Thymus (tissue), 11 donors: ENCODE data around the gene POLG. TPM values are rescaled to one million over a fixed set of nuclear protein-coding genes. Genes with fewer than 3 reads are reported as not detected.

Experiments used
- DNase-seq, 9 donors: peaks; one replicate each; pipeline ENCODE4 v3.0.0-alpha.2; 2013; ENCODE audit warnings: low spot score in 9 of 9, low read depth in 6 of 9, missing footprints in 1 of 9
- H3K27ac ChIP-seq, 2 donors: one replicate each; pipeline ENCODE4 v1.5.1; 2013; ENCODE audit warnings: control low read depth in 1 of 2, low read depth in 1 of 2, low read length in 1 of 2, mild to moderate bottlenecking in 1 of 2, moderate library complexity in 1 of 2
- H3K27me3 ChIP-seq, 2 donors: one replicate each; pipeline ENCODE4 v1.5.1; 2013; ENCODE audit warnings: low read length in 1 of 2; ENCODE audit not compliant: control insufficient read depth in 2 of 2, insufficient read depth in 1 of 2
- H3K36me3 ChIP-seq, 2 donors: one replicate each; pipeline ENCODE4 v1.5.1; 2013; ENCODE audit warnings: low read length in 1 of 2, mild to moderate bottlenecking in 1 of 2, moderate library complexity in 1 of 2; ENCODE audit not compliant: control insufficient read depth in 2 of 2, insufficient read depth in 2 of 2
- H3K4me1 ChIP-seq, 2 donors: one replicate each; pipeline ENCODE4 v1.5.1; 2013; ENCODE audit warnings: low read length in 2 of 2; ENCODE audit not compliant: control insufficient read depth in 2 of 2, insufficient read depth in 2 of 2
- H3K4me3 ChIP-seq, 2 donors: one replicate each; pipeline ENCODE4 v1.5.1; 2013; ENCODE audit warnings: low read length in 2 of 2, control low read depth in 1 of 2, mild to moderate bottlenecking in 1 of 2
- H3K9me3 ChIP-seq, 2 donors: one replicate each; pipeline ENCODE4 v1.5.1; 2013; ENCODE audit warnings: low read length in 1 of 2, mild to moderate bottlenecking in 1 of 2; ENCODE audit not compliant: control insufficient read depth in 2 of 2, insufficient read depth in 1 of 2
- WGBS: extraction: QIAGEN DNeasy Blood & Tissue Kit; methylation state at CpG from one replicate; pipeline ENCODE4 v1.1.7; 2013; 5-methylcytosine and 5-hydroxymethylcytosine counted together
- polyA plus RNA-seq: library from polyadenylated mRNA; stranded (reverse); fragments of 200-250 nt; gene quantifications from one replicate; pipeline ENCODE4 v1.2.3, GENCODE V29; 2013
- total RNA-seq: library from RNA; stranded (reverse); fragments of 120-200 nt; gene quantifications from one replicate; pipeline ENCODE4 v1.2.4, GENCODE V29; 2013
- donor health status: healthy.

Gene POLG
- total and polyA plus RNA-seq, 2 donors = 59.1 to 80.5 TPM

DNA sequence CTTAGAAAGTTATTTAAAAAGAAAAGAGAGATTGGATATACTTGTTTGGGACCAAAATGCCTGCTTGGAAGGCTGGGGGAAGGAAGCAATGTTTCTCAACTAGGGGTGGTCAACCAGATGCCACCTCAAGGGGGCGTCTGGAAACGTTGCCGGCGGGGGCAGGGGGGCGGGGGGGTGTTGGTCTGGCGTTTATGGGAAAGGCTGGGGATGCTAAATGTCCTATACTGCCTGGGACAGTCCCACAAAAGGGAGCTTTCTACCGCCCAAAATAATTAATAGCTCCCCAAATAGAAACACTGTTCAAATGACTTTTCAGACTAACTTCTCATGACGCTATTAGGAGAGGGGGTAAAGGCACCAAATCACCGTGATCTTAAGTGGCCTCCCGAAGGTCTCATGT, 2.2 kb downstream of the POLG start:
- Histone ChIP-seq H3K27ac (no peak overlapping the region), H3K4me1 (peaks cover 38 to 61% of the 10 kb centered on the region in 2 donors), H3K9me3 (no peaks in the 10 kb centered on the region), H3K4me3 (peak overlapping the region in 1 of 2 donors; percentile 6), H3K27me3 (no peaks in the 10 kb centered on the region), H3K36me3 (peaks cover 54 to 59% of the 10 kb centered on the region in 2 donors)
- WGBS = 35% methylated on average over 10 of the region's 10 CpGs
- DNase-seq = peak in 1 of 9 donors; percentile 37

DNA sequence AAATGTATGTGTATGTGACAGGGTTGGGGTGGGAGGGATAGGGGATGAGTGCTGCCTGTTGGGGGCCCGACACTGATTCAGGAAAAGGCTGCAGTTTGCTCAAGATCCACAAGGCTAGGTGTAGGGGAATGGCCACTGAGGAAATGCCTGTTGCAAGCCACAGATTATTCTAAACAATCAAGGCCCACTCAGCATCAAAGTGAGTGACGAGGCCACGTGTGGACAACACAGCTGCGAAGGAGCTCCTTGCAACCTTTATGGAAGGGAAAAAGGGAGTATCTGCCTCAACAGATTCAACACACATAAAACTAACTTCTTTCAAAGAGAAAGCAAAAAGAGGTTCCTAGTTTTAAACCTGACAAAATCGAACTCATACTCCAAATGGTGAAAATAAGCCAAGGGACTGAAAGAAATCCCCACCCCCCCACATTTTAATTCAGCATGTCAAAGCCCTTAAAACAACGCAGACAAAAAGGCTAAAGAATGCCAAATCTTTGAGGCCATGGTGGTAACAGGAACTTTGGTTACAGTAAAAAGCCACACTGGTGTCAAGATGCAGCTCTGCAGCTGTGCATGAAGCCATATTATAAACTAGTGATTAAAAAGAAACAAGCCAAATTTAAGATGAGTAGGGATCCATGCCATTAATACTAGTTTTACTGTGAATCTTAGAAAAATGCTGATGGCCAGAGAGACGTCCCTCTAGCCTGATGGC, 3.6 kb downstream of the POLG start:
- Histone ChIP-seq H3K27me3 (no peaks in the 10 kb centered on the region), H3K9me3 (no peaks in the 10 kb centered on the region), H3K4me3 (no peak overlapping the region), H3K36me3 (peaks cover 69 to 73% of the 10 kb centered on the region in 2 donors), H3K4me1 (peaks cover 38 to 50% of the 10 kb centered on the region in 2 donors), H3K27ac (no peak overlapping the region)
- DNase-seq = no peak
- 81% methylated on average over 7 of the region's 7 CpGs for WGBS

DNA sequence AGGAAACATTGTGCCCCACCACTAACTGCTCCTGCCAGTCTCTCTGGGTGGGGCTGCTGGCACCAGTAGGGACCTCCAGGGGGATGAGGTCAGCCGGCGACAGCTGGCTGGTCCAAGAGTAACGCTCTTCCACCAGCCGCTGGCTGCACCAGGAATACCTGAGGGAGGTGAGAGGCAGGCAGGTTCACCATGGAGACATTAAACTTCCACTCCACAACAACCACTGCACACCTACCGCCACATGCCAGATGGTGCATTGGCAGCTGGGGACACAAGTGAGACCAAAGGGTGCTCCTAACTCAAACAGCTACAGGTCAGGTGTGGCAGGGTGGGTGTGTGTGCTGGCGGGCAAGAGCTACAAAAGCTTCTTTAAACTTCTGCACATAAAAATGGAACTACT, 4.5 kb downstream of the POLG start:
- 93% methylated on average over 6 of the region's 6 CpGs for WGBS

DNA sequence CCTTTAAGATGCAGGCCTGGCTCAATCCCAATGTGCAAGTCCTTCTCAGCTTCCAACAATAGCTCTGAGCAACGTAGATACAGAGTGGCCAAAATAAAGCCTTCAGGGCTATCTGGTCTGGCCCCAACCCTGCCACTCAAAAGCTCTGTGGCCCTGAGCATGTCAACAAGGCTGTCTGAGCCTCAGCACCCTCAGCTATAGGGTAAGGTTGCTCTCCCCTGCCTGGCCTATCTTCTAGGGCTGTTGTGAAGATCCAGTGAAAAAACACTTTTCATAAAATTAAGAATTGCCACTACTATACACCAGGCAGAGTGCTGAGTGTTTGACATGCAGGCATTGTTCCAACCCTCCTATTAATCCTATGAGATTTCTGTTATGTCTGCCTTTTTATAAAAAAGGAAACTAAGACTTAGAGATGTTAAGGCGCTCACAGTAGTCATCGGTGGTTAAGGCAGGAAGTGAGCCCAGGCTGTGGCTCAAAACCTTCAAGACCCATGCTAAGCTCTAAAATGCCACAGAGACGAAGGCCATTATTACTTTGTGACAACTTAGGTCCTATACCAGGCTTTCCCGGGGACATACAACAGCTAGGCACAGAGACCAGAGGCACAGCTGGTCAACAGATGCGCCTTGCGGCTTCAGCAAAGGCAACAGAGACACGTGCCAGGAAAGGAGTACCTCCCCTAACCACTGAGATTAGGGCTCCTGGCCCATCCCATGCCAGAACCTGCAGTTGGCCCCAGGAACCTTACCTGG, 5.1 kb downstream of the POLG start:
- DNase-seq = peak in 1 of 9 donors; percentile 29
- Histone ChIP-seq H3K4me3 (no peak overlapping the region), H3K4me1 (peaks cover 38 to 41% of the 10 kb centered on the region in 2 donors), H3K27ac (peak overlapping the region in 1 of 2 donors; percentile 15), H3K36me3 (peaks cover 84 to 88% of the 10 kb centered on the region in 2 donors), H3K27me3 (no peaks in the 10 kb centered on the region), H3K9me3 (no peaks in the 10 kb centered on the region)
- WGBS = 34% methylated on average over 8 of the region's 8 CpGs

More for the DNA sequence above, 4.5 kb downstream of the POLG start:
- H3K36me3 ChIP-seq = peaks cover 78 to 83% of the 10 kb centered on the region in 2 donors
- no peaks in the 10 kb centered on the region for H3K27me3 ChIP-seq
- no peak overlapping the region for H3K27ac ChIP-seq
- H3K9me3 ChIP-seq = no peaks in the 10 kb centered on the region
- DNase-seq = no peak
- H3K4me1 ChIP-seq = peaks cover 38 to 42% of the 10 kb centered on the region in 2 donors
- H3K4me3 ChIP-seq = no peak overlapping the region

DNA sequence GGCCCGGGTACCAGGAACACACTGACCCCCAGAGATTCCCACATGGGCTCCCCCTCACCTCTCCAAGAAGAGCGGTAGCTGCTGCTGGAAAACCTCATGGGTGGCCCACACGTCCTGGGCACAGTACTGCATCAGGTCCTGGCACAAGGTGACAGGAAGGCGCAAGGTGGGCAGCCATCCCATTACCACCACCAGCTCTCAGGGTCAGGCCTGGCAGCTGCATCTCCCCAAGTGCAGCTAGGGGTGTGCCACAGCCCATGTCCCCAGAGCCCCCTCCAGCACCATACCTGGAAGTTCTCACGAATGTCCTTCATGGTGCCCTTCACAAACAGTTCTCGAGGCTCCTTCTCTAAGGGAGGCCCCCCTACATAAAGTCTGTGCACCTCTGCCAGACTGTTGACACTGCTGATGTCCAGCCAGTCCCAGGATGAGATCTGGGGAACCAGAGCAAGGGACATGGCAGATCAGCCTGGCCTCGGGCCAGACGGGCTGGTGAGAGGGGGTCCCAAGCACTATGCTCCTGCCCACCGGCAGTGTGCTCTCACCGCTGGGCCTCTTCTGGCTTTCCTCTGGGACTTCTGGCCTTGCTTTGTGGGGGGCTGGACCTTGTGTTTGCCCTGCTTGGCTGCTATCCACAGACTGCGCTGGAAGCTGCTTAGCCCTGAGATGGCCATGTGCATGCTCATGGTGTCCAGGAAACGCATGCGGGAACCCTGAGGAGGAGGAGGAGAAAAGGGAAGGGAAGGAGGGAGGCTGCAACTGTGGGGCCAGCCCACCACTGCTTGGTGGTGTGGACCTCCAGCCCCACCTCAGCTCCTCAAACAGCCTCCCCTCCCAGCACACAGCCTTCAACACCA, 6.0 kb downstream of the POLG start:
- Histone ChIP-seq H3K27ac (no peak overlapping the region), H3K36me3 (peaks cover 92 to 96% of the 10 kb centered on the region in 2 donors), H3K4me1 (peaks cover 37 to 38% of the 10 kb centered on the region in 2 donors), H3K27me3 (no peaks in the 10 kb centered on the region), H3K9me3 (no peaks in the 10 kb centered on the region), H3K4me3 (no peak overlapping the region)
- 97% methylated on average over 13 of the region's 13 CpGs for WGBS
- DNase-seq = no peak

DNA sequence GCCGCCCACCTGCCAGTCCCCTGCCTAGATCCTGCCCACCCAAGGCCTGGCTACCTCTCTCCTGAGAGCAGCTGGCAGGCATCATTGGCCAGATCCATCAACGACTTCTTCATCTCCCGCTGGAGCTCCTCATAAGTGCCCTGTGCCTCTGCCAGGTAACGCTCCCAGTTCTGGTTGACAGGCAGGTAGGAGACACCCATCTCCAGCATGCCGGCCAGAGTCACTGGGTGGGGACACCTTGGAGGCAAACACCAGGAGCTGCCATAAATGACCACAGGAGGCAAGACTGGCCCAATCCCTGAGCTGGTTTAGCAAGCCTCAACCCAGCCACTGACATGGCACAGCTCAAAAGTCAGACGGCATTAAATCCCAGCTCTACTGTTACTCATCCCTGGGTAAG, 7.5 kb downstream of the POLG start:
- no peak for DNase-seq
- H3K27ac ChIP-seq = no peak overlapping the region
- WGBS = 98% methylated on average over 6 of the region's 6 CpGs
- H3K9me3 ChIP-seq = no peaks in the 10 kb centered on the region
- H3K4me1 ChIP-seq = peaks cover 25 to 26% of the 10 kb centered on the region in 2 donors
- no peaks in the 10 kb centered on the region for H3K27me3 ChIP-seq
- peaks cover 95 to 98% of the 10 kb centered on the region in 2 donors for H3K36me3 ChIP-seq
- H3K4me3 ChIP-seq = no peak overlapping the region

DNA sequence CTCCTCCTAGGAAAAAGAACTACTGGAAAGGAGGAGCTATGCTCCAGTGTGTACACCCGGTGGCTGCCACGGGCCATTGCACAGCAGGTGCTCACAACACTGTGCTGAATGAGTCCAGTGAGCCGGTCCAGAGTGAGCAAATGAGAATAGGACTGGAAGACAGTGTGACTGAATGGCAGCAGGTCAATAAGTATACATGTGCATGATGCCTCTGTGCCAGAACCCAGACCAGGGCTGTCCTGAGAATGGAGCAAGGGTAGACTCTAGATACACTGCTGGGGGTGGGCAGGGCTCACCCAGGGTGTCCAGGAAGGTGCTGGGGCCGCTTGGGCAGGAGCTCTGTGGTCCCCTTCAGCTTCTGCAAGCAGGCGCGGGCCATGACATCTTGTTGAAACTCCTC, 8.3 kb downstream of the POLG start:
- Histone ChIP-seq H3K4me3 (no peak overlapping the region), H3K9me3 (no peaks in the 10 kb centered on the region), H3K27me3 (no peaks in the 10 kb centered on the region), H3K36me3 (peaks cover 97 to 98% of the 10 kb centered on the region in 2 donors), H3K27ac (no peak overlapping the region), H3K4me1 (peaks cover 17 to 22% of the 10 kb centered on the region in 2 donors)
- no peak for DNase-seq
- WGBS = 96% methylated on average over 6 of the region's 6 CpGs

DNA sequence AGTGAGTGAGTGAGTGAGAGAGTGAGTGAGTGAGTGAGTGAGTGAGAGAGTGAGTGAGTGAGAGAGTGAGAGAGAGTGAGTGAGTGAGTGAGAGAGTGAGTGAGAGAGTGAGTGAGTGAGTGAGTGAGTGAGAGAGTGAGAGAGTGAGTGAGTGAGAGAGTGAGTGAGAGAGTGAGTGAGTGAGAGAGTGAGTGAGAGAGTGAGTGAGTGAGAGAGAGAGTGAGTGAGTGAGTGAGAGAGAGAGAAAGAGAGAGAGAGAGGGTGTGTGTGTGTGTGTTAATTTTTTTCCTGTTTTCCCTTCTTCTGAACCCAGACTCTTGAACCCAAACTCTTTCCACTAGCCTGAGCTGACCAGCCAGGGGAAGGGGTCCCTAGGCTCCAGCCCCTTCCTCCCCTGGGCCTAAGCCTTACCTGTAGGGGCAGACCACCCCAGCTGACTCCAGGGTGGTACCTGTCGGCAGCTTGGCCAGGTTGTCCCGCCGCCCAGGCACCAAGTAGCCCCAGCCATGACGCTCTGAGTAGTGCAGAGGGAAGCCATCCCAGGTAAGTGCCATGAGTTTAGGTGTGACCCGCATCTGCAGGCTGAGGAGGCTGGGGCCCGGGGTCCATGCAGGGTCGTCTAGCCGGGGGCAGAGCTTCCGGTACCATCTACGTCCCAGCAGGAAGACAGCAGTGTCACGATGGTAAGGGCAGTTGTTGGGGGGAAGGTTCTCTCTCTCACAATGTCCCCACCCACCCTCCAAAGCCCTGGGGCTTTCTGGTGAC, 9.4 kb downstream of the POLG start:
- no peak for DNase-seq
- peaks cover 7 to 11% of the 10 kb centered on the region in 2 donors for H3K4me1 ChIP-seq
- peaks cover 98 to 100% of the 10 kb centered on the region in 2 donors for H3K36me3 ChIP-seq
- WGBS = 99% methylated on average over 11 of the region's 11 CpGs
- H3K4me3 ChIP-seq = no peak overlapping the region
- H3K27me3 ChIP-seq = no peaks in the 10 kb centered on the region
- no peaks in the 10 kb centered on the region for H3K9me3 ChIP-seq
- no peak overlapping the region for H3K27ac ChIP-seq
